Heart left ventricle (tissue), 16 donors: ENCODE results near the gene TANGO2. TPM values are rescaled to one million over a fixed set of nuclear protein-coding genes. Genes with fewer than 3 reads are reported as not detected.

Source experiments
- ATAC-seq, 4 donors: fragments of 200-7000 bp; cut with Tn5 transposase; one replicate each; pipeline ENCODE4 v1.9.1; 2020 to 2022; ENCODE audit warnings: moderate library complexity in 4 of 4, mild to moderate bottlenecking in 3 of 4, moderate number of reproducible peaks in 1 of 4
- DNase-seq, 5 donors: peaks; one replicate each; pipeline ENCODE4 v3.0.0-alpha.2; 2020
- H3K27ac ChIP-seq, 12 donors: fragments of 200-600 bp; sonication (generic) in 4 of 12; one replicate each; pipeline versions ENCODE4 v1.5.0 to v1.8.0; 2016 to 2022; ENCODE audit warnings: mild to moderate bottlenecking in 2 of 12
- H3K27me3 ChIP-seq, 9 donors: fragments of 200-600 bp; sonication (generic) in 2 of 9; one replicate each; pipeline versions ENCODE4 v1.5.1 to v1.8.0; 2016 to 2022; ENCODE audit warnings: mild to moderate bottlenecking in 3 of 9
- H3K36me3 ChIP-seq, 9 donors: fragments of 200-600 bp; sonication (generic) in 2 of 9; one replicate each; pipeline versions ENCODE4 v1.5.0 to v1.8.0; 2018 to 2022; ENCODE audit warnings: mild to moderate bottlenecking in 2 of 9
- H3K4me1 ChIP-seq, 12 donors: fragments of 200-600 bp; sonication (generic) in 4 of 12; one replicate each; pipeline versions ENCODE4 v1.5.0 to v1.8.0; 2016 to 2022; ENCODE audit warnings: mild to moderate bottlenecking in 3 of 12
- H3K4me3 ChIP-seq, 12 donors: fragments of 200-600 bp; sonication (generic) in 4 of 12; one replicate each; pipeline versions ENCODE4 v1.5.0 to v1.8.0; 2017 to 2022; ENCODE audit warnings: mild to moderate bottlenecking in 9 of 12, moderate library complexity in 4 of 12
- H3K9me3 ChIP-seq, 12 donors: fragments of 200-600 bp; sonication (generic) in 4 of 12; one replicate each; pipeline versions ENCODE4 v1.5.0 to v1.8.0; 2016 to 2022; ENCODE audit warnings: mild to moderate bottlenecking in 1 of 12
- POLR2A ChIP-seq, 2 donors: fragments of 450-650 bp; IDR thresholded peaks; one replicate each; pipeline ENCODE4 v1.6.1; 2017; ENCODE audit warnings: antibody characterized with exemption in 2 of 2, mild to moderate bottlenecking in 2 of 2, moderate library complexity in 2 of 2
- WGBS, 4 donors: extraction: QIAGEN DNeasy Blood & Tissue Kit in 2 of 4; methylation state at CpG; one replicate each; pipeline versions ENCODE4 v1.1.5 to v1.1.7; 2013 to 2018; 5-methylcytosine and 5-hydroxymethylcytosine counted together
- intact Hi-C, 10 donors: fragments of 100-400 bp; cut with DNase I; formaldehyde crosslinking; loops; one replicate each; pipeline versions ENCODE4 v1.11.1 to v1.14.2; 2022
- polyA plus RNA-seq, 2 donors: library from polyadenylated mRNA; stranded (reverse); fragments of 200-250 nt; gene quantifications; one replicate each; pipeline ENCODE4 v1.2.3, GENCODE V29; 2013
- total RNA-seq, 9 donors: library from RNA; depleted of rRNA in 2 of 9; stranded (reverse); fragments of >200 nt in 2 of 9; fragmentation: NEBNext Ultra II Directional in 3 of 9; extraction: Animal tissue kit (Norgen Biotek cat#: 25700) in 3 of 9; gene quantifications; one replicate each; pipeline versions ENCODE4 v1.1.0 to v1.2.4, GENCODE V29; 2016 to 2023
- TF ChIP-seq, protein P1 (sequence below), 12 donors: fragments of 200-600 bp; sonication (generic) in 4 of 12; IDR thresholded peaks; one replicate each; pipeline versions ENCODE4 v1.5.0 to v1.8.0; 2018 to 2022; ENCODE audit warnings: antibody characterized with exemption in 12 of 12, mild to moderate bottlenecking in 5 of 12
- donor health status: ischemic (EF 13 %, LVEDD 7.1; RV severe dilation, severe dysfunction).
- donor health status: healthy with polysubstance abuse.
- donor health status: DM: no; HTN: yes; CAD: no.
- donor health status: DM: no; HTN: no; CAD: no.
- donor health status: ischemic (EF 25% LVEDD 6.9; RV normal size, moderate dysfunction).
- donor health status: ischemic (EF 25% LVEDD 5.7; RV mildly dilated, moderate dysfunction).
- donor health status: healthy.
- donor health status: DM: yes; HTN: yes; CAD: no.
- donor health status: ischemic (EF 35%, LVEDD 5.7; RV mildly dilated, moderate dysfunction).
- donor health status: nonischemic (EF 11% LVEDD 7.7; RV severe dilation, severe dysfunction).
- donor health status: DM: yes; HTN: yes; CAD: no.
- donor health status: PGD.
- donor health status: ischemic (EF 29% LVEDD 5.4; RV normal size, mild dysfunction).
- donor health status: nonischemic (EF 23%, LVEDD 6.1; RV moderate dilation, normal function).

TANGO2 gene
- total and polyA plus RNA-seq, 11 donors = 51.3 to 341 (median 63.0) TPM

GRCh38 chr22:19974935-19975706 is 45.8 kb upstream of the TANGO2 start:
- peaks cover 0 to 81% (median 58%) of the 10 kb centered on the region in 9 donors for H3K36me3 ChIP-seq
- no peak for DNase-seq
- H3K9me3 ChIP-seq = no peaks in the 10 kb centered on the region
- WGBS, 4 donors = 71 to 80% (median 76%) methylated on average over 12 to 13 of the region's 13 CpGs
- H3K27ac ChIP-seq = no peak overlapping the region
- H3K27me3 ChIP-seq = no peaks in the 10 kb centered on the region
- ATAC-seq = no peak
- H3K4me1 ChIP-seq = peaks cover 0 to 28% (median 5%) of the 10 kb centered on the region in 12 donors
- intact Hi-C loops = loop anchor here in 3 of 10 donors (5.0 to 10.0 kb wide), 3 partner anchors 130 to 312 kb away; no protein-coding TSS in a partner anchor
- H3K4me3 ChIP-seq = no peak overlapping the region
- TF ChIP-seq, protein P1, sequence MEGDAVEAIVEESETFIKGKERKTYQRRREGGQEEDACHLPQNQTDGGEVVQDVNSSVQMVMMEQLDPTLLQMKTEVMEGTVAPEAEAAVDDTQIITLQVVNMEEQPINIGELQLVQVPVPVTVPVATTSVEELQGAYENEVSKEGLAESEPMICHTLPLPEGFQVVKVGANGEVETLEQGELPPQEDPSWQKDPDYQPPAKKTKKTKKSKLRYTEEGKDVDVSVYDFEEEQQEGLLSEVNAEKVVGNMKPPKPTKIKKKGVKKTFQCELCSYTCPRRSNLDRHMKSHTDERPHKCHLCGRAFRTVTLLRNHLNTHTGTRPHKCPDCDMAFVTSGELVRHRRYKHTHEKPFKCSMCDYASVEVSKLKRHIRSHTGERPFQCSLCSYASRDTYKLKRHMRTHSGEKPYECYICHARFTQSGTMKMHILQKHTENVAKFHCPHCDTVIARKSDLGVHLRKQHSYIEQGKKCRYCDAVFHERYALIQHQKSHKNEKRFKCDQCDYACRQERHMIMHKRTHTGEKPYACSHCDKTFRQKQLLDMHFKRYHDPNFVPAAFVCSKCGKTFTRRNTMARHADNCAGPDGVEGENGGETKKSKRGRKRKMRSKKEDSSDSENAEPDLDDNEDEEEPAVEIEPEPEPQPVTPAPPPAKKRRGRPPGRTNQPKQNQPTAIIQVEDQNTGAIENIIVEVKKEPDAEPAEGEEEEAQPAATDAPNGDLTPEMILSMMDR (IDR thresholded peaks at IDR 0.05) = no peak
- no peak for TF ChIP-seq POLR2A (IDR thresholded peaks at IDR 0.05)

GRCh38 chr22:19975707-19976035 is 45.2 kb upstream of the TANGO2 start:
- Histone ChIP-seq H3K4me1 (peaks cover 0 to 23% (median 4%) of the 10 kb centered on the region in 12 donors), H3K27me3 (no peaks in the 10 kb centered on the region), H3K9me3 (no peaks in the 10 kb centered on the region), H3K27ac (no peak overlapping the region), H3K4me3 (no peak overlapping the region), H3K36me3 (peaks cover 0 to 85% (median 62%) of the 10 kb centered on the region in 9 donors)
- no peak for ATAC-seq
- 77 to 93% (median 89%) methylated on average over 3 to 4 of the region's 4 CpGs for WGBS, 4 donors
- DNase-seq = no peak
- TF ChIP-seq, protein P1 (IDR thresholded peaks at IDR 0.05) = no peak
- TF ChIP-seq POLR2A (IDR thresholded peaks at IDR 0.05) = no peak
- intact Hi-C loops = loop anchor here in 1 of 10 donors (10.0 kb wide), 1 partner anchor 129 kb away; no protein-coding TSS in a partner anchor

GRCh38 chr22:19976671-19977070 is 44.2 kb upstream of the TANGO2 start:
- intact Hi-C loops = loop anchor here in 1 of 10 donors (10.0 kb wide), 1 partner anchor 128 kb away; no protein-coding TSS in a partner anchor
- DNase-seq = no peak
- Histone ChIP-seq H3K4me1 (peaks cover 0 to 14% (median 0%) of the 10 kb centered on the region in 12 donors), H3K9me3 (no peaks in the 10 kb centered on the region), H3K4me3 (no peak overlapping the region), H3K27me3 (no peaks in the 10 kb centered on the region), H3K27ac (no peak overlapping the region), H3K36me3 (peaks cover 0 to 86% (median 59%) of the 10 kb centered on the region in 9 donors)
- WGBS, 4 donors = 93 to 100% (median 95%) methylated on average over 3 of the region's 3 CpGs
- TF ChIP-seq, protein P1 (IDR thresholded peaks at IDR 0.05) = no peak
- no peak for TF ChIP-seq POLR2A (IDR thresholded peaks at IDR 0.05)
- no peak for ATAC-seq
